Natural killer cell treated with Interleukin-12 subunit alpha and Interleukin-12 subunit beta and Interleukin-15 and Interleukin-18, amount 100 ng/mL, for 72 hours (primary cell): ENCODE results near the gene GPR37. TPM values are rescaled to one million over a fixed set of nuclear protein-coding genes. Genes with fewer than 3 reads are reported as not detected.

Experiments
- ATAC-seq, 2 donors: fragments of 150-1000 bp; cut with Tn5 transposase in 1 of 2; sonication (Bioruptor Pico), chemical (Tn5 transposase) in 1 of 2; 2 replicates each; pipeline ENCODE4 v1.10.0; 2021
- DNase-seq: peaks from one replicate; pipeline ENCODE4 v3.0.0; 2022; ENCODE audit warnings: low spot score
- H3K27ac Mint-ChIP-seq, 2 donors: 1 replicate in 1 of 2; 2 replicates in 1 of 2; pipeline ENCODE4 v1.8.0; 2022; ENCODE audit warnings: mixed read lengths in 2 of 2, mild to moderate bottlenecking in 1 of 2, moderate library complexity in 1 of 2
- H3K27me3 Mint-ChIP-seq, 2 donors: 1 replicate in 1 of 2; 2 replicates in 1 of 2; pipeline ENCODE4 v1.8.0; 2022; ENCODE audit warnings: mixed read lengths in 2 of 2
- H3K36me3 Mint-ChIP-seq: one replicate; pipeline ENCODE4 v1.8.0; 2022; ENCODE audit warnings: mixed read lengths
- H3K4me1 Mint-ChIP-seq, 2 donors: 1 replicate in 1 of 2; 2 replicates in 1 of 2; pipeline ENCODE4 v1.8.0; 2022; ENCODE audit warnings: low read depth in 2 of 2, mixed read lengths in 2 of 2, mild to moderate bottlenecking in 1 of 2
- H3K4me3 Mint-ChIP-seq: one replicate; pipeline ENCODE4 v1.8.0; 2022; ENCODE audit warnings: mixed read lengths
- H3K9me3 Mint-ChIP-seq: 2 replicates; pipeline ENCODE4 v1.8.0; 2022; ENCODE audit warnings: mixed read lengths
- total RNA-seq, 2 donors: library from RNA; stranded (reverse); gene quantifications; one replicate each; pipeline ENCODE4 v1.2.3, GENCODE V29; 2022

Gene GPR37
- total RNA-seq, 2 donors from 2014 or later = not detected

GRCh38 chr7:124773339-124773738, 7.7 kb upstream of the GPR37 start:
- no peaks in the 10 kb centered on the region for H3K4me1 Mint-ChIP-seq
- H3K4me3 Mint-ChIP-seq = no peak overlapping the region
- ATAC-seq (no peak), DNase-seq (no peak)
- no peaks in the 10 kb centered on the region for H3K9me3 Mint-ChIP-seq
- no peak overlapping the region for H3K27ac Mint-ChIP-seq
- no peaks in the 10 kb centered on the region for H3K36me3 Mint-ChIP-seq
- peaks cover 6 to 13% of the 10 kb centered on the region in 2 donors for H3K27me3 Mint-ChIP-seq

GRCh38 chr7:124769136-124769535, 3.5 kb upstream of the GPR37 start:
- no peaks in the 10 kb centered on the region for H3K9me3 Mint-ChIP-seq
- no peak overlapping the region for H3K27ac Mint-ChIP-seq
- no peak for DNase-seq
- ATAC-seq = no peak
- H3K27me3 Mint-ChIP-seq = peaks cover 14 to 40% of the 10 kb centered on the region in 2 donors
- peaks cover 6 to 7% of the 10 kb centered on the region in 2 donors for H3K4me1 Mint-ChIP-seq
- no peaks in the 10 kb centered on the region for H3K36me3 Mint-ChIP-seq
- H3K4me3 Mint-ChIP-seq = no peak overlapping the region

- Mint-ChIP-seq H3K9me3 (no peaks in the 10 kb centered on the region), H3K27ac (no peak overlapping the region), H3K4me1 (peaks cover 7 to 11% of the 10 kb centered on the region in 2 donors), H3K4me3 (no peak overlapping the region), H3K27me3 (peaks cover 15 to 46% of the 10 kb centered on the region in 2 donors), H3K36me3 (no peaks in the 10 kb centered on the region)
- DNase-seq (no peak), ATAC-seq (no peak)
These were observed 2.9 kb upstream of the GPR37 start for GRCh38 chr7:124768525-124768924.

GRCh38 chr7:124764847-124765400, 668 bp downstream of the GPR37 start:
- Mint-ChIP-seq H3K27ac (no peak overlapping the region), H3K36me3 (no peaks in the 10 kb centered on the region), H3K4me3 (peak overlapping the region; percentile 48), H3K4me1 (peaks cover 7 to 11% of the 10 kb centered on the region in 2 donors), H3K9me3 (no peaks in the 10 kb centered on the region), H3K27me3 (peaks cover 21 to 41% of the 10 kb centered on the region in 2 donors)
- DNase-seq (no peak), ATAC-seq (peak; percentile 43 to 44)

DNA sequence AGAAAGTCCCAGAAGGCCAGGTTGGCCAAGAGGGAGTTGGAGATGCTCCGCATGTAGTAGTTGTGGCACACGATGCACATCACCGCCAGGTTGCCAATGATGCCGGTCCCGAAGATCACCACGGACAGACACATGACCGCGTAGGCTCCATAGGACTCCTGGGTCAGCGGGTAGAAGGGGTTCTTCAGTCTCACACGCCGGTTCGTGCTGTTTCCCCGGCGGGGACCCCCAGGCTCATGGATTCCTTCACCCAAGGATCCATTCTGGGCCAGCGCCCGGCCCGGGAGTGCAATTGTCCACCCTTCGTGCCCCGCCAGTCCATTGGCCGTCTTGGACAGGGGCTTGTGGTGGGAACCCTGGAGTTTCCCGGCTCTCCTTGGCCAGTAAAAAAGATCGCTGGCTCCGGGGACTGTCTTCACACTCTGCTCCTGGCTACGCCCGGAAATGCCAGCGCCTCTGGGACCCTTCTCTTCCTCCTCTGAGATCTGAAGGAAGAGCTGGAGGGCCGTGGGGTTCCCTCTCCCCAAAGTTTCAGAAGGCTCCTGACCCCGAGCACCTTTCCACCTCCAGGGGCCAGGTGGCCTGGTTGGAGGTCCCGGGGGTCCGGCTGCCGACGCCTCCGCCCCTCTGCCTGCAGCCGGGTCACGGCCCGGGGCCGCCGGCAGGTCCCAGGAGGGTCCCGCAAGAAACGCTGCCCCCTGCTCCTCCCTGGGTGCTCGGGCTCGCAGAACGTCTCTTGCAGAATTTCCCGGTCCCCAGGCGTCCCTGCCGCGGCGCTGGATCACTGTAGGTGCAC, 1.3 kb downstream of the GPR37 start:
- H3K36me3 Mint-ChIP-seq = no peaks in the 10 kb centered on the region
- DNase-seq (no peak), ATAC-seq (no peak)
- no peak overlapping the region for H3K27ac Mint-ChIP-seq
- peaks cover 7 to 11% of the 10 kb centered on the region in 2 donors for H3K4me1 Mint-ChIP-seq
- H3K27me3 Mint-ChIP-seq = peaks cover 24 to 47% of the 10 kb centered on the region in 2 donors
- H3K9me3 Mint-ChIP-seq = peaks cover 3% of the 10 kb centered on the region
- H3K4me3 Mint-ChIP-seq = peak overlapping the region; percentile 48

DNA sequence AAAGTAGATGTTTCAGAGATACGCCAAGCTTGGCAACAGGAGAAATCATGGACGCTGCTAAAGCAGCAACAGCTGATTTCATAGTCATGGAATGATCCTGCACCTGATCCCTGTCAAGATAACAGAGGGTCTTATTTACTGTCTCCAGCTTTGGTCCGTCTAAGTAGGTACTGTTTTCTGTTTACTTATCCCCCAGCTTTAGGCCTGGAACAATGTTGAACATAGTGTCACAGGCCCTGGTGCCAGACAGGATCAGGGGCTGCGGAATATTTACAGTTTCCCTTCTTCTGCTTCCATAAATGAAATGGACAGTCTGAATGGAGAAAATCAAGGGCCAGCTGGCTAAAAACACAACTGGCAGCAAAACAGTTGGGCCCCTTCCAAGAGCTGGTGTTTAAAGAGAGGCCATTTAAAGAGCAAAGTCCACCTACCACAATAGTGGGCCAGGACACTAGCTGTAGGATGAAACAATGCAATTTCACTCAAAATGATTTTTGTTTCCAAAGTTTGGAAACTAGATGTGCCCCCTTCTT, 2.9 kb downstream of the GPR37 start:
- no peaks in the 10 kb centered on the region for H3K36me3 Mint-ChIP-seq
- DNase-seq (no peak), ATAC-seq (no peak)
- H3K27ac Mint-ChIP-seq = no peak overlapping the region
- peaks cover 7 to 11% of the 10 kb centered on the region in 2 donors for H3K4me1 Mint-ChIP-seq
- no peak overlapping the region for H3K4me3 Mint-ChIP-seq
- H3K27me3 Mint-ChIP-seq = peaks cover 22 to 43% of the 10 kb centered on the region in 2 donors
- H3K9me3 Mint-ChIP-seq = peaks cover 3% of the 10 kb centered on the region

DNA sequence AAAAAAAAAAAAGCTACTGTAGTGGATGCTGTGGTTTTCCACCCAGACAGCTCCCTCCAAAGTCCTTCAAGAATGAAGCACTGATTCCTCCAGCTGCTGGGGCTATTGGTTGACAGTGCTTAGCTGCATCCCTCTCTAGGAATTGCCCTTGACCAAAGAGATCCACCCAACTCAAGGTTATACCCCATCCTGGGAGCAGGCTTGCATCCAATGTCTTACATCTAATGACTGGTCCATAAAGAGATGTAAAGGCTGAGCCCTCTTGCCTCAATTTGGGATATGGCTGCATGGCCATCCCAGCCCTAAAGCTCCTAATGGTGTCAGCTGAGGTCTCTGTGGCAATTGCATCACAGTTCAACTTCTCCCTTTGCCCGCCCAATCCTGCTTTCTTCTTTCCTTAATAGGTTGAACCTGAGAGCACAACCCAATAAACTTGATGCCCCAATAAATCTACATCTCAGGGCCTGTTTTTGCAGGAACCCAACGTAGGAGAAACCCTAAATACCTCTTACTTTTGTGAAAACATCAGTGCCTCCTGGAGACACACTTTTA, 4.4 kb downstream of the GPR37 start:
- H3K4me1 Mint-ChIP-seq = peaks cover 7 to 11% of the 10 kb centered on the region in 2 donors
- DNase-seq (no peak), ATAC-seq (no peak)
- no peak overlapping the region for H3K4me3 Mint-ChIP-seq
- peaks cover 3% of the 10 kb centered on the region for H3K9me3 Mint-ChIP-seq
- peaks cover 19 to 29% of the 10 kb centered on the region in 2 donors for H3K27me3 Mint-ChIP-seq
- no peaks in the 10 kb centered on the region for H3K36me3 Mint-ChIP-seq
- no peak overlapping the region for H3K27ac Mint-ChIP-seq

DNA sequence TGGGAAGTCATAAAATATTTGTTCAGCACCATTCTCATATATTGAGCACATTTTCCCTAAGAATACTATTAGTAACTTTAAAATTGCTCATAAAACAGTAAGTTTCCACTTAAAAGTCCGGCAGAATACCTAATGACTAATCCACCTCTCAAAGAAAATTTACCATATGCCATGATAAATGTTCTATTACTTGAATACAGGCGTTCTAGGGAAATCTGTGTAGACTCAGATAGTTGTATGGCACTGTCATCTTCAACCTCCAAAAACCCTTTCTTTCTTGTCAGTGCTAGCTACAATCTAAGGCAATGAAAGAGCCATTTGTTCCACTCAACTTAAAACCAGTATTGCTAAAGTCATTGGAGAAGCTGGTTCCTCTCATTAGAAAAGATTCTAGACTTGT, 7.3 kb downstream of the GPR37 start:
- DNase-seq (no peak), ATAC-seq (no peak)
- H3K4me1 Mint-ChIP-seq = no peaks in the 10 kb centered on the region
- no peak overlapping the region for H3K27ac Mint-ChIP-seq
- no peak overlapping the region for H3K4me3 Mint-ChIP-seq
- H3K9me3 Mint-ChIP-seq = peaks cover 3% of the 10 kb centered on the region
- no peaks in the 10 kb centered on the region for H3K36me3 Mint-ChIP-seq
- peaks cover 7 to 12% of the 10 kb centered on the region in 2 donors for H3K27me3 Mint-ChIP-seq

GRCh38 chr7:124754576-124755268, 10.9 kb downstream of the GPR37 start:
- DNase-seq = no peak
- Mint-ChIP-seq H3K9me3 (peaks cover 3% of the 10 kb centered on the region), H3K4me3 (no peak overlapping the region), H3K36me3 (no peaks in the 10 kb centered on the region), H3K27ac (no peak overlapping the region), H3K4me1 (no peaks in the 10 kb centered on the region), H3K27me3 (peaks cover 3 to 6% of the 10 kb centered on the region in 2 donors)
- ATAC-seq = no peak

DNA sequence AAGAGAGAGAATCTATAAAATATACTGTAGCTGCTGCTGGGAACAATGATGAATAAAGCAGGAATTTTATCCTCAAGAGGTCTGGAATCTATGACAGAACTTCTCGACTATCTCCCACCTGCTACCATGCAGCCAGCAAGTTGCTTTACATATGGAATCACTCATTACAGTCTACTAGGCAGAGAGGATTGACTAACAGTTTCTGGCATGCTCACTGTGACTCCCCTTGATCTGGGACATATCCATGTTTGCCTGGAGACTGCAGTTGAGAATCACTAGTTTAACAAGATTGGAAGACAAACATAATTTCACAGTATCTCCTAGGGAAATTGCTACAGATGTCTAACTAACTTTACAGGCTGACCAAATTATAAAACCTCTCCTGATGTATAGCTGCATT, 13.3 kb downstream of the GPR37 start:
- DNase-seq (no peak), ATAC-seq (no peak)
- no peaks in the 10 kb centered on the region for H3K4me1 Mint-ChIP-seq
- H3K9me3 Mint-ChIP-seq = no peaks in the 10 kb centered on the region
- H3K27ac Mint-ChIP-seq = no peak overlapping the region
- H3K27me3 Mint-ChIP-seq = no peaks in the 10 kb centered on the region
- no peaks in the 10 kb centered on the region for H3K36me3 Mint-ChIP-seq
- H3K4me3 Mint-ChIP-seq = no peak overlapping the region

DNA sequence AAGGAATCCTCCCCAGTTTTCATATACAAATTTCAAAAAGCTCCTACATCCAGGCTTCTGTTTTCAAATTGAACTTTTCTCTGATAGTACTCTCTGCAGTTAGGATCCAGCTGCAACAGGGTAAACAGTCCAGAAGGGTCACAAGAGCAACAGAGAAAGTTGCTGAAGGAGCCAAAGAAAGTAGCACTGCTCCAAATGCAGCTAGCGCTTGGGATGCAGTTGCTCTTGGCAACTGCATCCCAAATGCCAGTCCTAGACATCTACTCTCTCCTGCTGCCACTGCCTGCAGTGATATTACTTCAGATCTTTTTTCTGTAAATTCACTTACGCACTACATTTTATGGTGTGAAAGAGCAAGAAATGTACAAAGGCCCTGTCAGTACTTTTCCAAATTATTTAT, 14.6 kb downstream of the GPR37 start:
- Mint-ChIP-seq H3K4me1 (no peaks in the 10 kb centered on the region), H3K36me3 (no peaks in the 10 kb centered on the region), H3K4me3 (no peak overlapping the region), H3K27me3 (no peaks in the 10 kb centered on the region), H3K27ac (no peak overlapping the region), H3K9me3 (no peaks in the 10 kb centered on the region)
- DNase-seq (no peak), ATAC-seq (no peak)

- Mint-ChIP-seq H3K27me3 (no peaks in the 10 kb centered on the region), H3K27ac (no peak overlapping the region), H3K4me1 (no peaks in the 10 kb centered on the region), H3K36me3 (no peaks in the 10 kb centered on the region), H3K9me3 (no peaks in the 10 kb centered on the region), H3K4me3 (no peak overlapping the region)
- DNase-seq (no peak), ATAC-seq (no peak)
These were observed 18.5 kb downstream of the GPR37 start for GRCh38 chr7:124747072-124747471.

- DNase-seq = no peak
- Mint-ChIP-seq H3K4me3 (no peak overlapping the region), H3K9me3 (no peaks in the 10 kb centered on the region), H3K27me3 (no peaks in the 10 kb centered on the region), H3K4me1 (no peaks in the 10 kb centered on the region), H3K27ac (no peak overlapping the region), H3K36me3 (no peaks in the 10 kb centered on the region)
- no peak for ATAC-seq
These were observed 27.0 kb downstream of the GPR37 start for GRCh38 chr7:124738639-124739038.
